ENCODE results near the gene MAPK8IP2.
A peak's percentile ranks its signal among the peaks of the same experiment; 100 is the strongest.
"Not testable (repeated sequence)": the region's sequence is repeated elsewhere in the genome, so short reads cannot be mapped to it uniquely, and the experiment has no call there.

MAPK8IP2 gene

DNA sequence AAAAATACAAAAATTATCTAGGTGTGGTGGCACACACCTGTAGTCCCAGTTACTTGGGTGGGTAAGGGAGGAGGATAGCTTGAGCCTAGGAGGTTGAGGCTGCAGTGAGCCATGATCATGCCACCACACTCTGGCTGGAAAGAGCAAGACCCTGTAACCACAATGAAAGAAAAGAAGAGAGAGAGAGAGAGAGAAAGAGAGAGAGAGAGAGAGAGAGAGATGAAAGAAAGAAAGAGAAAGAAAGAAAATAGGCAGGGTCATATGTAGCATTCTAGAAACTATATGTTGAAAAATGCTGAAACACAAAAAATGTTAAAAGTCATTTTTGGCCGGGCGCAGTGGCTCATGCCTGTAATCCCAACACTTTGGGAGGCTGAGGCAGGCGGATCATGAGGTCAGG, 13.7 kb downstream of the MAPK8IP2 start:
- DNase-seq: not testable (repeated sequence)

DNA sequence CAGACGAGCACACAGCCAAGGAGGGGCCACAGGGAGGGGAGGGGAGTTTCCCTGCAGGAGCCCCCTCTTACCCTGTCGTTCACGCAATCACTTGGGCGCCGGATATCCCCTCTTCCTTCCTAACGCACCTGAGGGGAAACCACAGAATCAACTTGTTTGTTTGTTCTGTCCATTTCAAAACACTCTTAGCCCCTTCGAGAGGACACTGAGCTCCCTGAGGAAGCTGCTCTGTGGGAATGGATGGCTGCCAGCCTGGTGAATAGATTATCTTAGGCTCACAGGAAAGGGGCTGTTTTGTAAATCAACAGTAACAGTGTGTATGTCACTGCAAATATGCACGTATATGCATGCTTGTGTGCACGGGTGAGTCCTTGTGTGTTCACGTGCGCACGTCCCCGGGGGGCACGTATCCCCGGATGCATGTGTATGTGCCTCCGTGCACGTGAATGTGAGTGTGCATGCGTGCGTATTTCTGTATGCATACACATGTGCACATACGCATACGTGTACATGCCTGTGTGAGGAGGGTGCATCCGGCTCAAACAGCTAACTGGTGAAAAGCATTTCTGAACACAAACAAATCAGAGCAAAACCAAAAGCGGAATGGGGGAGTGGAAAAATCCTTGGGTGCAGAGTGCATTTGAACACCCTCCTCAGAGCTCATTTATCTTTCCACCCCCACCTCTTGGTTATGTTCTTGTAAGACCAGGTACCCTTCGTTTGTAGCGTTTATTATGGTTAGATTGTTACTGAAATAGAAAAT, 20.2 kb downstream of the MAPK8IP2 start:
- DNase-seq: peak; percentile 84

DNA sequence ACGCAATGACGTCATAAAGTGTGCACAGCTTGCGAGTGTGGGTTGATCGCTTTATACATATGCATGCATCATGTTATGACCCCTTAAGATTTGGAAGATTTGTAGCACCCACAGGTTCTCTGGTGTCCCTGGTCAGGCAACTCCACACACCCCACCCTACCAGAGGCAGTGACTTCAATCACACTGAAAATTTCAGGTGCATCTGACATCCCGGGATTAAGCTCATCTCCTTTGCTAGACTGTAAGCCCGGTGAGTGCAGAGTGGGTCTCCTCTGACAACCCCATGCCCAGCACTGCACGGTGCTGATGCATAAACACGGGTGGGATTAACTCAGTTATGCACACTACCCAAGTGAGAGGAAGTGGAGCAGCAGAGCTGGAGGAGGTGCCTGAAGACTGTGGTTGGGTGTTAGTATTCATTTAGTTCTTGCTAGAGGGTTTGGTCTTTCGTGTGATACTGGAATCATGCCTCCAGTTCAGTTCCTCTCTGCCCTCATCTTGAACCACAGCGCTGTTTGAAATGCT, 20.8 kb downstream of the MAPK8IP2 start:
- DNase-seq: no peak

DNA sequence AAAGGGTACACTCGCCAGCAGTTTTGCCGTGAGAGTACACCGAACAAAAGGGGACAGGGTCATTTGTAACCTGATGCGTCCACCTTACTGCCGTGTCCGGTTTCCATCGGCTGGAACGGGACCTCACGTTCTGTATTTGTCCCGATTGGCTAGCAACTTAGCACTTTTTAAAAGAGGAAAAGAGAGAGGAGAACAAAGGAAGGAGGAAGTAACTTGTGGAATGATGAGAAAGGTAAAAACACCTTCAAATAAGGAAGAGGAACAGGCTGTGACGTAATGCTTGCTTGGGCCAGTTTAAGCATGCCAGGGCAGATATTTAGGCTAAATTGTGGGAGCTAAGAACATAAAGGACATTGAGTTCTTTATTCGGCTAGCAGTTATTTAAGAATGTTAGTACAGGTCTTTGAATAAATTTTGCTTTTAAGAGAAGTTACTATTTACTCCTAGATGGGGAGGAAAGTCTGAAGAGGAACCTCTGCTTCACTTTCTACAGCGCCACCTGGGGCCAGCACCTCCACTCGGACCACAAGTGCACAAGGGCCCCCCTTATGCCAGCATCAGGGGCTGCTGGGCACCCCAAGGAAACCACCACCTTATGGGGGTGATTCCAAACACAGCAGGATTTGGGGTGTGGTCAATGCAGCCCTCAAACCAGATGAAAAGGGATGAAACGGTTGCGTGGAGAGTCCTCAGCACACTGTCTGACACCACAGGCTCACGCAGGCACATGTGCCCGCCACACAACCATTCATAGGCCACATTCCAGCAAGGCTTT, 21.5 kb downstream of the MAPK8IP2 start:
- DNase-seq: no peak

DNA sequence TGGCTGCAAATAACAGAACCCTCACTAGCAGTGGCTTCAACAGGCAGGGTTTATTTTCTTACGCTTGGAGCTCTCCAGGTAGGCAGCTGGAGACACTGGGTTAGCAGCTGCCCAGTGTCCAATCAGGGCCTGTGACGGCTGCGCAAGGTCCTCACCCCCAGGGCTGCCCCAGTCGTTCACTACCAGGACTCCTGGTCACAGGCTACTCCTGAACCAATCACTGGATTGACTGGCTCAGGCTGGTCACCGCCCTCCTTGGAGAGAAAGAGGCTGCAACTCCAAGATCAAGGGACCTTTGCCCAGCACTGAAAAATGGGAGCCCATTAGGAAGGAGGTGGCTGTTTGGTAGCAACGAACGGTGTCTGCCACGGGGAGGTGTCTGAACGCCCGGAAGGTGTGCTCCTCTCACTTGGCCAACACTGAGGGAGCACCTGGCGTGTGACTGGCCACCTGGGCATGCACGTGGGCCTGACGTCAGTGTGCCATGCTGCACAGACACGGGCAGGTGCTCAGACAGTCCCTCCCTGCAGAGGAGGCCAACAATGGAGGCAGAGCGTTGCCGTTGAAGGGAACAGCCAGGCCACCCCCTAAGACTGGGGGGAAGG, 22.2 kb downstream of the MAPK8IP2 start:
- DNase-seq: no peak

DNA sequence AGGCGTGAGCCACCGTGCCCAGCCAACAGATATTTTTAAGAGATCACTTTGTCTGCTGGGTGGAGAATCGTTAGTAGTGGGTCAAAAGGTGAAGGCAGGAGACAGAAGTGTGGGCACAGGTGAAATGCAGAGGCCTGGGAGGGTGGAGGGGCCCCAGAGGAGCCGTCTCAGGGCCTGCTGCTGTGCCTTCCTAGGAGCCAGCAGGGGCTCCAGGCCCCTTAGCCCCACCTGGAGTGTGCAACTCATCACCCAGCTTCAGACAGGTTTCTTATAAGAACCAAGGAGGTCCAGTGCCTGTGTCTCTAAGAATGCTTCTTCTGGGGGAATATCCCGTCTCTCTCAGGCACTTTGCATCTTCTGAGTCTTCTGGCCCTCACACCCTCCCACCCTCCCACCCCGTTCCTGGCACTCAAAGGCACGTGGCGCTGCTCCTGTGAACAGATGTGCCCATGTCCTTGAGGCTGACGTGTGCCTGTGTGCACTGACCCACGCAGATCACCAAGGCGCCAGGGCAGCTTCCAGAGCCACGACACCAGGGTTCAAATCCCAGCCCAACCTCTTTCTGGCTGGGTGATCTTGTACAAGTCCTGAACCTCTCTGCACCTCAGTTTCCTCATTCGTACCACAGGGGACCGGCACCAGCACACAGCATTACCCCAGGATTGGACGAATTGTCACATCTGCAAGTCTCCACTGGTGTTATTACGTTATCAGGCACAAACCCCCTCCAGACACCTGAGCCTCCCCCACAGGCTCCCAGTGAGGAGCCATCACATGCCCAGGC, 23.9 kb downstream of the MAPK8IP2 start:
- no peak for DNase-seq

DNA sequence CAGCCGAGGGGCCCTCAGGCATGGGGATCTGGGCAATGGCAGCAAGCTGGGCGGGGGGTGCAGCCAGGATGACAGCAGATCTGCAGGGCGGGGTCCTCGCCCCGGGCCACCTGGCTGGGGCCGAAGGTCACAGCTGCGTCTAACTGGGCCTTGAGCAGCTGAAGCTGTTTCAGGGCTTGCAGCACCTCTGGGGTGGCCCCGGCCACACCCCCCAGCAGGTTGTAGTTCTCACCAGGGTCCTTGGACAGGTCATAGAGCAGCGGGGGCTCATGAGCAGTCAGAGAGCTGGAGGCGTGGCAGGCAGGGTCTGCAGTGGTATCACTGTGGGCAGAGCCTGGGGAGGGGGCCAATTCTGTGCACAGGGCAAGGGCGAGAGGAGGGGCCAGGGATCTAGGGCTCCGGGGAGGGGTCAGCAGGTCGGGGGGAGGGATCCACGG, 24.6 kb downstream of the MAPK8IP2 start:
- no peak for DNase-seq

DNA sequence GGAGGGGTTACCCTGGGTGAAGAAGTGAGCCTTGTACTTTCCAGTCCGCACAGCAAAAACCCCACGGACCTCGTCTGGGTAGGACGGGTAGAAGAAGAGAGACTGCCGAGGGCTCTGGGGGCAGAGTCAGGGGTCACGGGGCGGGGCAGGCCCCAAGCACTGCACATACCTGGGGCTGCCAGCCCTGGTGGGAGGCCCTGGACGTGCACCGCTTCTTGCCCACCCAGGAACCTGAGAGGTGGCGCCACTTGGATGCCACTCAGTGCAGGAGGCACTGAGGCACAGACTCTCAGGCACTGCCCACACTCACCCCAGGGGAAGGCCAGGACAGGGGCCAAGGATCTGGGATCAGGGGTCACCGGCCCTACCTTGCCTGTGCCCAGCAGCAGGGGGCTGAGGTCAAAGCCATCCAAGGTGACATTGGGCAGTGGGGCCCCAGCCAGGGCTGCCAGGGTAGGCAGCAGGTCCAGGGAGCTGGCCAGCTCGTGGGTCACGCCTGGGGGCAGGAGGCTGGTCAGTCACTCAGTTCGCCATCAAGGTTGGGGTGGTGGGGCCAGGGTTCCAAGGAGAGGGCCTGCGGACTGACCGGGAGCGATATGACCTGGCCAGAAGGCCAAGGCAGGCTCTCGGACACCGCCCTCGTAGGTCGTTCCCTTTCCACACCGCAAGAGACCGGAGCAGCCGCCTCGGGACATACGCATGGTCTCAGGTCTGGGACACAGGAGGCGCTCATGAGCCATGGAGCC, 25.1 kb downstream of the MAPK8IP2 start:
- DNase-seq: no peak

DNA sequence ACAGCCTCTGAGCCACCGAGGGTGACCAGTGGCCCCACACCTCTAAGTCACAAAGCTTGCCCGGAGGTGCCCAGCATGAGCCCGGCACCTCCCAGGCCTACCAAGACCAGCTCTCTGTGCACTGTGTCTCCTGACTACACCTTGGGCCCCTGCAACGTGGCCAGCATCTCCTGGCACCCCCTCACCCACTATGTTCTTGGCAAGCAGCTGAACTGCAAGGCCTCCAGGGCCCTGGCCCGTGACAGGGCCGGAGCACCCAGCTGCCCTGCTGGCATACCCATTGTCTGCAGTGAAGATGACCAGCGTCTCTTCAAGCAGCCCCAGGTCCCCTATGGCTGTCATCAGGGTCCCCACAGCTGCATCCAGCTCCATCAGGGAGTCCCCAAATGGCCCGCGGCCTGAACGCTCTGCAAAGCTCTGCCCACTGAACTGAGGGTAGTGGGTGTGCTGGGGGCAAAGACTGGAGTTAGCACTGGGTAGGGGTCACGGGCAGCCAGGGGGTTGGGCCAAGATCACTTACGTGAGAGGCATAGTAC, 25.8 kb downstream of the MAPK8IP2 start:
- no peak for DNase-seq

DNA sequence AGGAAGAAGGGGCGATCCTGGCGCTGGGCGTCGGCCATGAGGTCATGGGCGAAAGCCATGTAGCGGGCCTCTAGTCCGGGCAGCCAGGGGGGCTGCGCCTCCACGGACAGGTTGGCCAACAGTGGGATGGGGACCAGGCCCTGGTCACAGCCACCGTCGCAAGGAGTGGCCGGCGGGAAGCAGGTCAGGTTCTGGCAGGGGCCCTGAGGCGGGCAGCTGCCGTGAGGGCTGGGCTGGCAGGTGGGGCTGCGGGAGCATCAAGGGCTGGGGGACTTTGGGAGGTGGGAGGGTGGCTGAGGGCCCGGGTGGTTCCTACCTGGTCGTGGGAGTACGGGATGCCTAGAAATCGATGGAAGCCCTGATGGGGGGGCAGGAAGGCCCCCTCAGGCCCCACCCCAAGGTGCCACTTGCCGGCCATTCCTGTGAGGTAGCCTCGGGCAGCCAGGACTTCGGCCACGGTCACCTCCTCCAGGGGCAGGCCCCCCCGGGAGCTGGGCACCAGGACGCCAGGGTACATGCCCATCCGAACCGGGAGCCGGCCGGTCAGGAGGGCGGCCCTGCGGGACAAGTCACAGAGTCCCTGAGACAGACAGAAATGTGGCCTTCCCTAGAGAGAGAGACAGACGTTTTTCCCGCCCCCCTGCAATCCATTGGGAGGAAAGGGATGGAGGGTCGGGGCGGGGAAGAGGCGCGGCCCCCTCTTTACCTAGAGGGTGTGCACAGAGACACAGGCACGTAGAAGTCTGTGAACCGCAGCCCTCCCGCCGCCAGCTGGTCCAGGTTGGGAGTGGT, 26.5 kb downstream of the MAPK8IP2 start:
- no peak for DNase-seq

DNA sequence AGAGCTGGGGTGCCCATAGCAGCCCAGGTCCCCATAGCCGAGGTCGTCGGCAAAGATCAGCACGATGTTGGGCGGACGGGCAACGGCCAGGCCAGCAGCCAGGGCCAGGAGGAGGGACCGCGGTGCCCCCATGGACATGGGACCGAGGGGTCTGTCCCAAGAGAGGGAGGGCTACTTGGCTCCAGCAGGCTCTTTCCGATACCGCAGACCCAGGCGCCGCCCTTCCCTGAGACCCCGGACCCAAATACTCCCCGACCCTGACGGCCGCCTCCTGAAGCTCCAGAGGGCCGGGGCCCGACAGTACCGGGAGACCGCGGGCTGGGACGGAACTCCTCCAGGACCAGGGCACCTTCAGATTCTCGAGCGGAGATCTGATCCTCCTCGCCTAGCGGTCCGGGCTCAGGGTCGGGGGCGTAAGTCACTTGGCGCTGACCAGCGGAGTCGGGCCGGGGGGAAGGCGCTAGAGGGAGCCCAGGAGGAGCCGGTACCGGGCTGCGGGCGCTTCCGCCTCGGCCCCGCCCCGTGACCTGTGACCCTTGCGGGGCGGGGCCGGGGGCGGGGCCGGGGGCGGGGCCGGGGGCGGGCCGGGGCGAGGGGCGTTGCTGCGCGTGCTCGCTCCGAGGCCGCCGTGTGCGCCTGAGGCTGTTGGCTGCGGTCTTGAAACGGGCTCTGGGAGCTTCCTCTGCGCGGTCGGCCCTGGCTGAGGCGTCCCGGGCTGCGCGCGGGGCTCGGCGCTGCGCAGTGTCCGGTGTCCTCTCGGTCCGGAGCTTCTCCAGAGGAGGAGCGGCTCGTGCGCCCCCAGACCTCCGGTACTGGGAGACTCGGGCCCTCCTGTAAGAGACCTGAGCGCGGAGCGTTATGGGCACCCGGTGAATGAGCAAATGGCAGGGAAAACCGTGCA, 27.3 kb downstream of the MAPK8IP2 start, which contains the start of gene ARSA:
TSS of gene ARSA (minus strand) at position 511 of the 901 bp plus-strand sequence. CDS start at position 138, 373 bp downstream.
- peak; percentile 88 for DNase-seq

DNA sequence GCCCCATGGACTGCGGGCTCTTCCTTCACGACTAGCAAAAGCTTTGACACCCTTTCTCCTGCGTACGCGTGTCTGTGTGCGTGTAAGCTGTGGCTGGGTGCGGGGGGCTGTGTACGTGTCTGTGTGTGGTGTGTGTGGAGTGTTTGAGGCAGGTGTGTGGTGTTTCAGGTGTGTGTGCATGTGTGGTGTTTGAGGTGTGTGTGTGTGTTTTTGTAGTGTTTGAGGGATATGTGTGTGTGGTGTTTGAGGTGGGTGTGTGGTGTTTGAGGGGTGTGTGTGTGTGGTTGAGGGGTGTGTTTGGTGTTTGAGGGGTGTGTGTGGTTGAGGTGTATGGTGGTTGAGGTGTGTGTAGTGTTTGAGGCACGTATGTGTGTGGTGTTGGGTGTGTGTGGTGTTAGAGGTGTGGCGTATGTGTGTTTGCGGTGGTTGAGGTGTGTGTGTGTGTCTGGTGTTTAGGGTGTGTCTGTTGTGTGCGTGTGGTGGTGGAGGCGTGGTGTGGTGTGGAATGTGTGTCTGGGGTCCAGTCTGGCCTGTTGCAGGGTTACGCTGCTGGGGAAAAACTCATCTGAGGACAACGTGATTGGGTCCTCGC, 28.0 kb downstream of the MAPK8IP2 start:
- no peak for DNase-seq

DNA sequence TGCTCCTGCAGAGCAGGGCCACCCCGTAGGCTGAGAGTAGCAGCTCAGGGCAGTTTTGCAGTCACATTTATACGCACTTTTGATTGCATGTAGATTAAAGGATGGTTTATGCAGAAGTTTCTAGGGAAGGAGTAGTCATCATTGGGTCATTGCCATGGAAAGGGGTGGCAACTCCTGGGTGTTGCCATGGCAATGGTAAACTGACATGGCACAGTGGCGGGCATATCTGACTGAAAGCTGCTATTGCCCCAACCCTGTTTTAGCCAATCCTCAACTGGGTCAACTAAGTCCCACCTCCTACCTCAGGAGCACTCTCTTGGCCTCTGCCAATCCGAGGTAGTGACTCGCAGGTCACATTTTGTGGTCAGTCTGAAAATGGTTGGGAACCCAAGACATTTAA, 29.8 kb downstream of the MAPK8IP2 start:
- DNase-seq: no peak

DNA sequence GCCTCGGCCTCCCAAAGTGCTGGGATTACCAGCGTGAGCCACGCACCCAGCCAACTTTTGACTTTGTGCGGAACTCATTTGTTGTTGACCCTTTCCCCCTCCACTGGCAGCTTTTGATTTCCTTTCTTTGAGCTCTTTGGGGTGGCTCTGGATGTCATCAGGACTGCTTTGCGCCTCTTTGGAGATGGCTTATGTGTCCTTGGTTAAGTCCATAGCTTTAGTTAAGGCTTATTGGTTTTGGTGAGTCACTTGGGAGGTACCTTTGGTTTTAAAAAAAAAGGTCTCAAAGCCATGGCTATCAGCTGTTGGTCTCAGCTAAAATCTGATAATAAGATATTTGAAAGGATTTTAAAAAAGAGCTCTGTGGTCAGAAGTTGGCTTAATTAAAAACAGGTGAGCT, 32.5 kb downstream of the MAPK8IP2 start:
- no peak for DNase-seq

DNA sequence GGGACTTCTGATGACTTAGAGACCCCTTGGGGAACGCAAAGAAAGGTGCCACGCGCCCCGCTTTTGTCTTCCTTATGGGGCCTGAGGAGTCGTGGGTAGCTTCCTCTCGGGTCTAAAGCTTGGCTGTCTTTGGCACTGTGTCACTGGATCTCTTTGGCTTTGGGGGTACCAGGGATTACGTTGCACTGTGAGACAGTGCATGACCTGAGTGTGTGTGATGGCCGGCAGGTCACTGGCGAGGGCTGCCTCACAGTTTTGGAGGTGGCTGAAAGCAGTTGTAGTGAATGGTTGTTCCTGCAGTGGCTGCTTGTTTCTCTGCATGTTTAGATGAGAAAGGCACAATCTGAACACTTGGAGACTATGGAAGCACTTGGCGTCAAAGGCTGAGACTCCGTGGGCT, 33.2 kb downstream of the MAPK8IP2 start:
- DNase-seq: no peak

DNA sequence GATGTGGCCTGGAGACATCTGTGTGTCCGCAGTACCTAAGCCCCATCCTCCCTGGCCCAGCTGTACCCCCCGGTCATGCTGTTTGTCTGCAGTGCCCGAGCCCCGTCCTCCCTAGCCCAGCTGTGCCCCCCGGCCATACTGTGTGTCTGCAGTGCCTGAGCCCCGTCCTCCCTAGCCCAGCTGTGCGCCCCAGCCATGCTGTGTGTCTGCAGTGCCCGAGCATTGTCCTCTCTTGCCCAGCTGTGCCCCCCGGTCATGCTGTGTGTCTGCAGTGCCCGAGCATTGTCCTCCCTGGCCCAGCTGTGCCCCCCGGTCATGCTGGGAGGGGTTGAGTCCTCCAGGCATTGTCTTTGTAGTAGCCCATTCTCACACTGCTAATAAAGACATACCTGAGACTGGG, 35.0 kb downstream of the MAPK8IP2 start:
- no peak for DNase-seq

DNA sequence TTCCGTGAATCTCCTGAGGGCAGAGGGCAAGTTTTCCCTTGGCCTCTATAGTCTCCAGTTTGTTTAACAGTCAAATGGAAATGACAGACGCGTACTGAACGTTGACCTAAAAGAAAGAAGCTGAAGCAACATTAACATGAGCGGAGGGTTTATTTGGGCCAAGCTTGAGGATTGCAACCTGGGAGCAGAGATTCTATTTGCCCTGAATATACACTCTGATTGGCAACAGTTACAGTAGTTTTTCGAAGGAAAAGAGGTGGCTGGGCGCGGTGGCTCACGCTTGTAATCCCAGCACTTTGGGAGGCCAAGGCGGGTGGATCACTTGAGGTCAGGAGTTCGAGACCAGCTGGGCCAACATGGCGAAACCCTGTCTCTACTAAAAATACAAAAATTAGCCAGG, 39.7 kb downstream of the MAPK8IP2 start:
- DNase-seq: not testable (repeated sequence)

DNA sequence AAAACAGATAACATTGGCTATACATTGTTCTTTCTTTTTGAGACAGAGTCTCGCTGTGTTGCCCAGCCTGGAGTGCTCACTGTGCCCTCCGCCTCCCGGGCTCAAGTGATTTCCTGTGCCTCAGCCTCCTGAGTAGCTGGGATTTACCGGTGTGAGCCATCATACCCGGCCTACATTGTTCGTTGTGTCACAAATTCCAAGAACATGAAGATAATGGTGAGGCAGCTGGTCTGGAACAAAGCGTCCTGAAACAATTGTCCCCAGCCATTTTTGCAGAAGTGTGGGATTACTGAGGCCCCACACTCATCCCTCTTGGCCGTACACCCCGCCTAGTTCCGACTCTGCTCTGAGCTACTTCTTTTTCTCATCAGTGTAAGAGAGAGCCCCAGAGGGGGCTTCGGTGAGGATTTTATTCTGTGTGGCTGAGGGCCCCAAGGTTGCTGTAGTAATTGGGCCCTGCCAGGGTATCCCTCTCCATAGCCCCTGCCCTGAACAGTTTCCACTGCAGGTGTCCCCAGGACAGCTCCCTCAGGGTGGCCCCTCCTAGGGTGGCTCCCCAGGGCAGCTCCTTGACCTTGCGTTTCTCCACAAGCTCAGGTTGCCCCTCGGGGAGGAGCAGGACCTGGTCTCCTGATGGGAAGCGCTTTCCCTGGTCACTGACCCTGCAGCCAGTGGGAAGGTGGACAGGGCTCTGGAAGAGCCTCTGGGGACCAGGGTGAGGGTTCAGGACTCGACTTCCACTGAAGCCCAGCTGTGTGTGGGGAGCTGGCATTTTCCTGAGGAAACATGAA, 40.5 kb downstream of the MAPK8IP2 start:
- DNase-seq: no peak

Measured in left hindlimb (tissue), 1 donor.